Body of pancreas (tissue), 4 donors: ENCODE results near the gene SLC35C1. TPM values are rescaled to one million over a fixed set of nuclear protein-coding genes. Genes with fewer than 3 reads are reported as not detected.

ENCODE experiments used
- ATAC-seq: fragments of 150-250 bp; one replicate; pipeline ENCODE4 v1.9.1; 2016
- DNase-seq, 4 donors: peaks; one replicate each; pipeline ENCODE4 v3.0.0-alpha.2; 2019
- H3K27ac ChIP-seq, 4 donors: fragments of 200-600 bp; sonication (generic); 1 replicate in 3 of 4; 2 replicates in 1 of 4; pipeline versions ENCODE4 v1.5.1 to v1.6.1; 2016 to 2019; ENCODE audit warnings: mild to moderate bottlenecking in 1 of 4, mixed read lengths in 1 of 4, moderate library complexity in 1 of 4
- H3K27me3 ChIP-seq, 2 donors: fragments of 200-600 bp; sonication (generic); one replicate each; pipeline ENCODE4 v1.6.0; 2016; ENCODE audit warnings: mild to moderate bottlenecking in 1 of 2
- H3K36me3 ChIP-seq, 2 donors: fragments of 200-600 bp; sonication (generic); replicated peaks in 1 of 2; 2 replicates each; pipeline ENCODE4 v1.5.1; 2016; ENCODE audit warnings: low read depth in 2 of 2; ENCODE audit not compliant: insufficient read depth in 1 of 2
- H3K4me1 ChIP-seq: fragments of 200-600 bp; sonication (generic); one replicate; pipeline ENCODE4 v1.6.0; 2016
- H3K4me3 ChIP-seq, 2 donors: fragments of 200-600 bp; sonication (generic); 1 replicate in 1 of 2; 2 replicates in 1 of 2; pipeline ENCODE4 v1.5.1; 2016 to 2019
- H3K9me3 ChIP-seq, 3 donors: fragments of 200-600 bp; sonication (generic); 1 replicate in 2 of 3; 2 replicates in 1 of 3; pipeline ENCODE4 v1.5.1; 2016
- POLR2A ChIP-seq, 3 donors: fragments of 450-650 bp; IDR thresholded peaks; one replicate each; pipeline ENCODE4 v1.6.1; 2016; ENCODE audit warnings: antibody characterized with exemption in 3 of 3, mild to moderate bottlenecking in 2 of 3
- WGBS, 2 donors: methylation state at CpG; one replicate each; pipeline ENCODE4 v1.1.5; 2017; 5-methylcytosine and 5-hydroxymethylcytosine counted together
- intact Hi-C: fragments of 100-400 bp; cut with DNase I; formaldehyde crosslinking; loops from one replicate; pipeline ENCODE4 v1.15.1; 2023
- total RNA-seq, 2 donors: library from RNA; depleted of rRNA; stranded (reverse); fragments of >200 nt; gene quantifications; one replicate each; pipeline ENCODE4 v1.1.0, GENCODE V29; 2016
- TF ChIP-seq, protein P1 (sequence below), 7 experiments: fragments of 450-650 bp in 4 of 7; fragments of 200-600 bp in 3 of 7; sonication (generic) in 3 of 7; IDR thresholded peaks; one replicate each; pipeline ENCODE4 v1.5.1; 2016 to 2019; ENCODE audit warnings: antibody characterized with exemption in 7 of 7

The SLC35C1 gene
- total RNA-seq, 2 donors from 2014 or later = 11.2 to 22.7 TPM

DNA sequence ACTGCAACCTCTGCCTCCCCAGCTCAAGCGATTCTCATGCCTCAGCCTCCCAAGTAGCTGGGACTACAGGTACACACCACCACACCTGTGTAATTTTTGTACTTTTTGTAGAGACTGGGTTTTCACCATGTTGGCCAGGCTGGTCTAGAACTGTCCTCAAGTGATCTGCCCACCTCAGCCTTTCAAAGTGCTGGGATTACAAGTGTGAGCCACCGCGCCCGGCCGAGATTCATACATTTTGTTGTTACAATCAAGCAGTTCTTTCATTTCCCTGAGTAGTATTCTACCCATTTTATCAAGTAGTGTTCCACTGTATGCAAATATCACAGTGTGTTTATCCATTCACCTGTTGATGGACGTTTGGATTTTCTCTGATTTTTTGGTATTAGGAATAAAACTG is 26.6 kb upstream of the SLC35C1 start:
- no peaks in the 10 kb centered on the region for H3K4me1 ChIP-seq
- TF ChIP-seq, protein P1, sequence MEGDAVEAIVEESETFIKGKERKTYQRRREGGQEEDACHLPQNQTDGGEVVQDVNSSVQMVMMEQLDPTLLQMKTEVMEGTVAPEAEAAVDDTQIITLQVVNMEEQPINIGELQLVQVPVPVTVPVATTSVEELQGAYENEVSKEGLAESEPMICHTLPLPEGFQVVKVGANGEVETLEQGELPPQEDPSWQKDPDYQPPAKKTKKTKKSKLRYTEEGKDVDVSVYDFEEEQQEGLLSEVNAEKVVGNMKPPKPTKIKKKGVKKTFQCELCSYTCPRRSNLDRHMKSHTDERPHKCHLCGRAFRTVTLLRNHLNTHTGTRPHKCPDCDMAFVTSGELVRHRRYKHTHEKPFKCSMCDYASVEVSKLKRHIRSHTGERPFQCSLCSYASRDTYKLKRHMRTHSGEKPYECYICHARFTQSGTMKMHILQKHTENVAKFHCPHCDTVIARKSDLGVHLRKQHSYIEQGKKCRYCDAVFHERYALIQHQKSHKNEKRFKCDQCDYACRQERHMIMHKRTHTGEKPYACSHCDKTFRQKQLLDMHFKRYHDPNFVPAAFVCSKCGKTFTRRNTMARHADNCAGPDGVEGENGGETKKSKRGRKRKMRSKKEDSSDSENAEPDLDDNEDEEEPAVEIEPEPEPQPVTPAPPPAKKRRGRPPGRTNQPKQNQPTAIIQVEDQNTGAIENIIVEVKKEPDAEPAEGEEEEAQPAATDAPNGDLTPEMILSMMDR (IDR thresholded peaks at IDR 0.05) = no peak
- ATAC-seq = no peak
- H3K9me3 ChIP-seq = no peaks in the 10 kb centered on the region
- no peak overlapping the region for H3K27ac ChIP-seq
- no peak for DNase-seq
- WGBS, 2 donors = 86 to 89% methylated on average over 6 of the region's 6 CpGs
- no peaks in the 10 kb centered on the region for H3K36me3 ChIP-seq
- H3K27me3 ChIP-seq = no peaks in the 10 kb centered on the region
- H3K4me3 ChIP-seq = no peak overlapping the region
- intact Hi-C loops = loop anchor here (10.0 kb wide), 1 partner anchor 424 kb away; no protein-coding TSS in a partner anchor

DNA sequence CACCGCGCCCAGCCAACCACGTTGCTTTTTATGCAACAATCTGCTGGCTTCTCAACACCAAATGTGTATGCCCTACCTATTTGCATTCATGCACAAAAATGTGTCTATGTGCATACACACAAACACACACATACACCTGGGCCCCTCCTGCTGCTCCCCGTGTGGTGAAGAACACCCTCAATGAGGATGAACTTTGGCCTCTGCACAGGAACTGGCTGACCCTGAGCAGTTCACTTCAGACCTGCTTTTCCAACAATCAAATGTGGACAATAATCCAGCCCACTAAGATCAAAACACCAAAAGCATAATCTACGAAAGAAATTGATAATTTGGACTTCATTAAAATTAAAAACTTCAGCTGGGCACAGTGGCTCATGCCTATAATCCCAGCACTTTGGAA is 25.3 kb upstream of the SLC35C1 start:
- Histone ChIP-seq H3K4me3 (no peak overlapping the region), H3K36me3 (no peaks in the 10 kb centered on the region), H3K9me3 (no peaks in the 10 kb centered on the region), H3K4me1 (no peaks in the 10 kb centered on the region), H3K27ac (no peak overlapping the region), H3K27me3 (no peaks in the 10 kb centered on the region)
- ATAC-seq (no peak), DNase-seq (no peak)
- 56 to 76% methylated on average over 5 of the region's 5 CpGs for WGBS, 2 donors
- TF ChIP-seq POLR2A (IDR thresholded peaks at IDR 0.05) = no peak
- TF ChIP-seq, protein P1 (IDR thresholded peaks at IDR 0.05) = no peak
- intact Hi-C loops = loop anchor here (10.0 kb wide), 1 partner anchor 425 kb away; no protein-coding TSS in a partner anchor

DNA sequence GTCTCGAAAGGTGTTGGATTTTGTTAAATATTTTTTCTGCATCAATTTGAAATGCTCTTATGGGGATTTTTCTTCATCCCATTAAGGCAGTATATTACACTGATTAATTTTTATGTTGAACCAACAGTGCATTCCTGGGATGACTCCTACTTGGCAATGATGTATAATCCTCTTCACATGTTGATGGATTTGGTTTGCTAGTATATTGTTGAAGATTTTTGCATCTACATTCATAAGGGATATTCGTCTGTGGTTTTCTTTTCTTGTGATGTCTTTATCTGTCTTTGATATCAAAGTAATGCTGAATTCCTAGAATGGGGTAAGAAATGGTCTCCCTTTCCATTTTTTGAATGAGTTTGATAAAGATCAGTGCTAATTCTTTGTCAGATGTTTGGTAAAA is 18.7 kb upstream of the SLC35C1 start:
- TF ChIP-seq POLR2A (IDR thresholded peaks at IDR 0.05) = no peak
- TF ChIP-seq, protein P1 (IDR thresholded peaks at IDR 0.05) = no peak
- Histone ChIP-seq H3K9me3 (no peaks in the 10 kb centered on the region), H3K27me3 (no peaks in the 10 kb centered on the region), H3K4me3 (no peak overlapping the region), H3K36me3 (no peaks in the 10 kb centered on the region), H3K4me1 (no peaks in the 10 kb centered on the region), H3K27ac (no peak overlapping the region)
- 68 to 74% methylated on average over 2 of the region's 2 CpGs for WGBS, 2 donors
- DNase-seq (no peak), ATAC-seq (no peak)
- intact Hi-C loops = no loop called here

- TF ChIP-seq POLR2A (IDR thresholded peaks at IDR 0.05) = no peak
- TF ChIP-seq, protein P1 (IDR thresholded peaks at IDR 0.05) = no peak
- DNase-seq (no peak), ATAC-seq (no peak)
- Histone ChIP-seq H3K27ac (no peak overlapping the region), H3K4me1 (no peaks in the 10 kb centered on the region), H3K27me3 (no peaks in the 10 kb centered on the region), H3K9me3 (no peaks in the 10 kb centered on the region), H3K36me3 (no peaks in the 10 kb centered on the region), H3K4me3 (no peak overlapping the region)
- intact Hi-C loops = no loop called here
- 61 to 82% methylated on average over 3 of the region's 3 CpGs for WGBS, 2 donors
These were observed 16.1 kb upstream of the SLC35C1 start for GRCh38 chr11:45788887-45789286.

DNA sequence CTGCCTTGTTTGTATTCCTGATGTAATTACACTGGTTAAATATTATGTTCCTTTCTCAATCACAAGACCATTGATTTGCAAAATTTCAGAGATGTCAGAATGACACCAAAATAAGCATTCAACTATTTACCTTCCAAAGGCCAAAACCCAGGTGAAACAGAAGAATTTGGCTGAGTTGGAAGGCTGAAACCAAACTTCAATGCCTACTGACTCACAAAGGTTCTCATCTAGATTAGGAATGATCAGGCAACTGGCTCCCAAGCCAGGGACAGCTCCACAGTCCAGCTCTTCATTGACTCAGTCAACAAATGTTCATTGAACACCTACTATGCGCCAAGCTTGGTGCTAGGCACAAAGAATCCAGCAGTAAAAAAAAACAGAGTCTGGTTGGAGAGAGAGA is 13.4 kb upstream of the SLC35C1 start:
- no peak for ATAC-seq
- H3K9me3 ChIP-seq = no peaks in the 10 kb centered on the region
- H3K4me1 ChIP-seq = no peaks in the 10 kb centered on the region
- H3K4me3 ChIP-seq = no peak overlapping the region
- no peaks in the 10 kb centered on the region for H3K27me3 ChIP-seq
- TF ChIP-seq, protein P1 (IDR thresholded peaks at IDR 0.05) = no peak
- no peak for TF ChIP-seq POLR2A (IDR thresholded peaks at IDR 0.05)
- no peaks in the 10 kb centered on the region for H3K36me3 ChIP-seq
- H3K27ac ChIP-seq = no peak overlapping the region
- 50 to 73% methylated on average over 1 of the region's 1 CpG for WGBS, 2 donors
- no peak for DNase-seq
- intact Hi-C loops = no loop called here
